DMS79 (cell line): ENCODE results near the gene IRGQ.
A peak's percentile ranks its signal among the peaks of the same experiment; 100 is the strongest.
"Not testable (repeated sequence)": the region's sequence is repeated elsewhere in the genome, so short reads cannot be mapped to it uniquely, and the experiment has no call there.

Experiments used
- DNase-seq: peaks from one replicate; lab custom pipeline; 2025; lab: John Stamatoyannopoulos, UW

The IRGQ gene

GRCh38 chr19:43598445-43599240 lies 2.7 kb upstream of the IRGQ start:
- no peak for DNase-seq

- DNase-seq, result no peak
These were observed 1.9 kb upstream of the IRGQ start for GRCh38 chr19:43597876-43598275.

- DNase-seq, result no peak
These were observed 1.0 kb upstream of the IRGQ start for GRCh38 chr19:43596842-43597461.

- DNase-seq, result no peak
These were observed 332 bp downstream of the IRGQ start for GRCh38 chr19:43595605-43595998.

GRCh38 chr19:43594710-43595604 lies 977 bp downstream of the IRGQ start:
- peak; percentile 5 for DNase-seq

- DNase-seq, result no peak
These were observed 1.7 kb downstream of the IRGQ start for GRCh38 chr19:43594081-43594697.

- no peak for DNase-seq
These were observed 3.1 kb downstream of the IRGQ start for GRCh38 chr19:43592800-43593350.

GRCh38 chr19:43591904-43592772 lies 3.8 kb downstream of the IRGQ start:
- no peak for DNase-seq

GRCh38 chr19:43589678-43590077 lies 6.3 kb downstream of the IRGQ start:
- DNase-seq, result no peak

- DNase-seq, result no peak
These were observed 6.7 kb downstream of the IRGQ start for GRCh38 chr19:43589277-43589676.

- not testable (repeated sequence) for DNase-seq
These were observed 8.9 kb downstream of the IRGQ start for GRCh38 chr19:43587029-43587428.

GRCh38 chr19:43586346-43586745 lies 9.6 kb downstream of the IRGQ start:
- DNase-seq, result no peak

- DNase-seq, result no peak
These were observed 11.4 kb downstream of the IRGQ start for GRCh38 chr19:43584484-43584883.

GRCh38 chr19:43582495-43582894 lies 13.4 kb downstream of the IRGQ start:
- no peak for DNase-seq

GRCh38 chr19:43581467-43581866 lies 14.5 kb downstream of the IRGQ start:
- no peak for DNase-seq

GRCh38 chr19:43578787-43579186 lies 17.1 kb downstream of the IRGQ start:
- DNase-seq, result no peak

- no peak for DNase-seq
These were observed 19.7 kb downstream of the IRGQ start for GRCh38 chr19:43575955-43576878.

GRCh38 chr19:43575156-43575950 lies 20.6 kb downstream of the IRGQ start, which contains the start of the genes PINLYP and XRCC1:
Gene PINLYP (plus strand): TSS chr19:43575801. CDS start chr19:43577192, 1,391 bp downstream.
Gene XRCC1 (minus strand): TSS chr19:43575527. CDS start chr19:43575458, 69 bp downstream.
- peak; percentile 98 for DNase-seq
